NOMO-1 treated with dmso at 0.1 percent for 144 hours (cell line): ENCODE measurements around the gene NRSN2.

ENCODE experiments used
- DNase-seq: peaks from one replicate; lab custom pipeline; 2025; ENCODE audit not compliant: unreplicated experiment; lab: John Stamatoyannopoulos, UW

The NRSN2 gene

GRCh38 chr20:396619-397431 is 49.9 kb downstream of the NRSN2 start:
- no peak for DNase-seq

GRCh38 chr20:397432-398237 is 50.7 kb downstream of the NRSN2 start:
- DNase-seq = no peak

- no peak for DNase-seq
Observed at GRCh38 chr20:399182-399707, 52.3 kb downstream of the NRSN2 start.

DNA sequence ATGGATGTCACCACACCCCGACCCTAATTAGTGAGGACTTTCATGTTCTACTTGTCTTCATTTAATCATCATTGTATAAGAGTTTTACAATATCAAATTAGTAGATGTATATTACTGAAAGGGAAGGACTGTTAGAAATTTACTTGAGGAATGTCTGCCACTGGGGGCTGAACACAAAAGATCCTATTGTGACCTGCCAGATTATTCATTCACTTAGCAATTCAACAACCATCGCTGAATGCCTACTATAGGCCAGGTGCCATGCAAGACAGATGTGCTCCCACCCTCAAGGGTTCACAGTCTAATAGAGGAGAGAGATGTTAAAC is 53.2 kb downstream of the NRSN2 start:
- DNase-seq = no peak

DNA sequence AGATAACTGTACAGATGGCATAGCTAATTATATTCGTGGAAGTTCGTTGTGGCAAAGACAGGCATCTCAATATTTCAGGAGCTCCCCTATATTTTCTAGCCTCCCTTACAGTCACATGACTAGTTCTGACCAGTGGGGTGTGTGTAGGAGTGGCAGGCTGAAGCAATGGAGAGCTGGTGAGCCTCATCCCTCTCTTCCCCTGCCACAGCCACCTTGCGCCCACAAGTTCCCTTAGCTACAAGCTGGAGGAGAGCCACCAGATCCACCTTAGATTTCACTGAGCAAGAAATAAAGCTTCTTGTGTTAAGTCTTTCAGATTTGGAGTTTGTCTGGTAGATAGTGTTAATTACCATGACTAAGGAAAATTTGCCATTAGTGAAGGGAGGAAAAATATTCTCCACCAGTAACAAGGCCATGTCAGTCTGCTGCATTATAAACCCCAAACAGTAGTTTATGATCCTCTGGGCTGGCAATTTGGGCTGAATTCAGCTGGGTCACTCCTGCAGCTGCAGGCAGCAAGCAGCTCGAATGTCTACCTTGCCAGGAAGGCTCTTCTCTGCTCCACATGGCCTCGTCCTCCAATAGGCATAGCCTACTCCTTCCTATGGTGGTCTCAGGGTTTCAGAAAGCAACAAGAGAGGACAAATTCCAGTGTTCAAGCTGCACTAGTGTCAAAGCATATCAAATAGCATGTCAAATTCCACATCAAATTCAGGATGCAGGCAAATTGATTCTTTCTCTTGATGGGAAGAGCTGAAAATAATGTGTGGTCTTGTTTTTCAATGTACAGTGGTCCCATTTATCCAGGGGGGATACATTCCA is 53.8 kb downstream of the NRSN2 start:
- no peak for DNase-seq

DNA sequence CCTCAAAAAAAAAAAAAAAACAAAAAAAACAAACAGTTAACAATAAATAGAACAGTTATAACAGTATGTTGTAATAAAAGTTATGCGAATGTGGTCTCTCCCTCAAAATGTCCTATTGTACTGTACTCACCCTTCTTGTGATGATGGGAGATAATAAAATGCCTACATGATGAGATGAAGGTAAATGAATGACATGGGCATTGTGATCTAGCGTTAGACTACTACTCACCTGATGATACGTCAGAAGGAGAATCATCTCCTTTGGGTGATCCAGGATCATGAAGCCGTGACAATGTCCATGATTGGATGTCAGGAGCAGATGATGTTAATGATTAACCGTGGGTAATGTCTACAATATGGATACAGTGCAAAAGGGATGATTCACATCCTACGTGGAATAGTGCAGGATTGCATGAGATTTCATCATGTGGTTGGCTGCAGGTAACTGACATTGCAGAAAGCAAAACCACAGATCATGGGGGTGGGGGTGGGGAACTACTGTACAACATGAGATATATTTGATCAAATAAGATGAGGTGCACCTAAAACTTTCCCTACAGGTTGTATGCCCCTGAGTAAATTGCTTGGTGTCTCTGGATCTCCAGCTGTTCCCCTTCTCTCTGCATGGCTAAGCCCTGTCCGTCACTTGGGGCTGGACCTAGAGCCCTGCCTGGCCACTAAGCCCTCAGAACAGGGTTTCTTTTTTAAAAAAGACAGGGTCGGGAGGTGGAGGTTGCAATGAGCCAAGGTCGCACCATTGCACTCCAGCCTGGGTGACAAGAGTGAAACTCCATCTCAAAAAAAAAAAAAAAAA is 55.0 kb downstream of the NRSN2 start:
- DNase-seq = no peak

DNA sequence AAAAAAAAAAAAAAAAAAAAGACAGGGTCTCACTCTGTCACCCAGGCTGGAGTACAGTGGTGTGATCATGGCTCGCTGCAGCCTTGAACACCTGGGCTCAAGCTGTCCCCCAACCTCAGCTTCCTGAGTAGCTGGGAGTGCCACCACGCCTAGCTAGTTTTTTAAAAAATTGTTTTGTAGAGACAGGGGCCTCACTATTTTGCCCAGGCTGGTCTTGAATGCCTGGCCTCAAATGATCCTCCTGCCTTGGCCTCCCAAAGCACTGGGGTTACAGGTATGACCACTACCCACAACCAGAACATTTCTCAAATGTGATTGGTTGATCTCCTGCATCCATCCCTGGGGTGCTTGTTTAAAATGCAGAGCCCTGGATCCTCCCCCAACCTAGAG is 55.6 kb downstream of the NRSN2 start:
- no peak for DNase-seq

DNA sequence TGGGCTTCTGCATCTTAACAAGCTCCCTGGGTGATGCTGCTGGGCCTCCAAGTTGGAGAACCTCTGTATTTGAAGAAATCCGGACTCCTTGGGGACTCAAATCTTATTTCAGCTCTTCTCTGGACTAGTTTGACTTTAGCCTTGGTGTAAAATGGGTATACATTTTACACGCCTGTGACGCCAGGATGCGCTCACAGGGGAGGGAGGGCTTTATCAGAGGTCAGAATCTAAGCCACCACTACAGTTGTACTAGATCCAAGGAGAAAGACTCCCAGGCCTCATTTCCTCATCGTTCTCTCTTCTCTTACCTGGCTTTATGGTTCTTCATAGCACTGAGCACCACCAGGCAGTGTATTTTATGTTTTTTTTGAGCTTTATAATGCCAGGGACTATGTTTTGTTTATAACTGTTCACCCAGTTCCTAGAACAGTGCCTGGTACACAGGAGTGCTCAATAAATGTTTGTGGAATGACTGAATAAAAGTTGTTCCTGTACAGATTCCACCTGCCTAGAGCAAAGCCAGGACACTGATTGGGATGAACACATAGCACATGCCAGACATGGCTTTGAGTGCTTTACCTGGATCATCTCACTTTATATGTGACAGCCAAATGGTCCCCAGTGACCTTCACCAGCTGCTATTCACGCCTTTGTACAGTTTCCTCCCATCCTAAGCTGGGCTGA is 56.1 kb downstream of the NRSN2 start:
- no peak for DNase-seq

GRCh38 chr20:403582-403957 is 56.7 kb downstream of the NRSN2 start:
- DNase-seq = no peak

GRCh38 chr20:404088-404487 is 57.2 kb downstream of the NRSN2 start:
- no peak for DNase-seq
